ENCODE measurements around the gene C16orf46.

C16orf46 gene

GRCh38 chr16:81061871-81062608 lies 15.0 kb downstream of the C16orf46 start:
- TF ChIP-seq ZNF274 (IDR thresholded peaks at IDR 0.05; ENCODE audit: low read depth, low read length) = no peak
- no peak overlapping the region for H3K4me3 ChIP-seq (ENCODE audit: low read length)

- H3K4me3 ChIP-seq (ENCODE audit: low read length) = no peak overlapping the region
- TF ChIP-seq ZNF274 (IDR thresholded peaks at IDR 0.05; ENCODE audit: low read depth, low read length) = no peak
Observed at GRCh38 chr16:81061307-81061640, 15.8 kb downstream of the C16orf46 start.

- H3K4me3 ChIP-seq (ENCODE audit: low read length) = no peak overlapping the region
- no peak for TF ChIP-seq ZNF274 (IDR thresholded peaks at IDR 0.05; ENCODE audit: low read depth, low read length)
Observed at GRCh38 chr16:81060576-81061306, 16.3 kb downstream of the C16orf46 start.

- no peak for TF ChIP-seq ZNF274 (IDR thresholded peaks at IDR 0.05; ENCODE audit: low read depth, low read length)
- H3K4me3 ChIP-seq (ENCODE audit: low read length) = no peak overlapping the region
Observed at GRCh38 chr16:81053761-81054160, 23.3 kb downstream of the C16orf46 start.

GRCh38 chr16:81042821-81043220 lies 34.2 kb downstream of the C16orf46 start:
- no peak for TF ChIP-seq ZNF274 (IDR thresholded peaks at IDR 0.05; ENCODE audit: low read depth, low read length)
- H3K4me3 ChIP-seq (ENCODE audit: low read length) = no peak overlapping the region

GRCh38 chr16:81041696-81042095 lies 35.3 kb downstream of the C16orf46 start:
- TF ChIP-seq ZNF274 (IDR thresholded peaks at IDR 0.05; ENCODE audit: low read depth, low read length) = no peak
- no peak overlapping the region for H3K4me3 ChIP-seq (ENCODE audit: low read length)

- no peak for TF ChIP-seq ZNF274 (IDR thresholded peaks at IDR 0.05; ENCODE audit: low read depth, low read length)
- no peak overlapping the region for H3K4me3 ChIP-seq (ENCODE audit: low read length)
Observed at GRCh38 chr16:81040842-81041241, 36.2 kb downstream of the C16orf46 start.

- TF ChIP-seq ZNF274 (IDR thresholded peaks at IDR 0.05; ENCODE audit: low read depth, low read length) = no peak
- no peak overlapping the region for H3K4me3 ChIP-seq (ENCODE audit: low read length)
Observed at GRCh38 chr16:81040131-81040530, 36.9 kb downstream of the C16orf46 start.

GRCh38 chr16:81036751-81037350 lies 40.2 kb downstream of the C16orf46 start:
- no peak for TF ChIP-seq ZNF274 (IDR thresholded peaks at IDR 0.05; ENCODE audit: low read depth, low read length)
- peak overlapping the region; percentile 99 for H3K4me3 ChIP-seq (ENCODE audit: low read length)

GRCh38 chr16:81035975-81036750 lies 40.9 kb downstream of the C16orf46 start:
- H3K4me3 ChIP-seq (ENCODE audit: low read length) = peak overlapping the region; percentile 99
- no peak for TF ChIP-seq ZNF274 (IDR thresholded peaks at IDR 0.05; ENCODE audit: low read depth, low read length)

- H3K4me3 ChIP-seq (ENCODE audit: low read length) = peak within 1 kb of the TSS; percentile 99
- no peak for TF ChIP-seq ZNF274 (IDR thresholded peaks at IDR 0.05; ENCODE audit: low read depth, low read length)
Observed at GRCh38 chr16:81035398-81035974, 41.6 kb downstream of the C16orf46 start, which contains the start of gene ATMIN. Gene ATMIN, plus strand, starts transcription at chr16:81035842. Its CDS starts 29 bp downstream, at chr16:81035871.

GRCh38 chr16:81029930-81030604 lies 47.0 kb downstream of the C16orf46 start:
- TF ChIP-seq ZNF274 (IDR thresholded peaks at IDR 0.05; ENCODE audit: low read depth, low read length) = no peak
- H3K4me3 ChIP-seq (ENCODE audit: low read length) = no peak overlapping the region

- TF ChIP-seq ZNF274 (IDR thresholded peaks at IDR 0.05; ENCODE audit: low read depth, low read length) = no peak
- no peak overlapping the region for H3K4me3 ChIP-seq (ENCODE audit: low read length)
Observed at GRCh38 chr16:81026429-81026828, 50.6 kb downstream of the C16orf46 start.
